ENCODE results near the gene HDAC7.
A peak's percentile ranks its signal among the peaks of the same experiment; 100 is the strongest.

HDAC7 gene

DNA sequence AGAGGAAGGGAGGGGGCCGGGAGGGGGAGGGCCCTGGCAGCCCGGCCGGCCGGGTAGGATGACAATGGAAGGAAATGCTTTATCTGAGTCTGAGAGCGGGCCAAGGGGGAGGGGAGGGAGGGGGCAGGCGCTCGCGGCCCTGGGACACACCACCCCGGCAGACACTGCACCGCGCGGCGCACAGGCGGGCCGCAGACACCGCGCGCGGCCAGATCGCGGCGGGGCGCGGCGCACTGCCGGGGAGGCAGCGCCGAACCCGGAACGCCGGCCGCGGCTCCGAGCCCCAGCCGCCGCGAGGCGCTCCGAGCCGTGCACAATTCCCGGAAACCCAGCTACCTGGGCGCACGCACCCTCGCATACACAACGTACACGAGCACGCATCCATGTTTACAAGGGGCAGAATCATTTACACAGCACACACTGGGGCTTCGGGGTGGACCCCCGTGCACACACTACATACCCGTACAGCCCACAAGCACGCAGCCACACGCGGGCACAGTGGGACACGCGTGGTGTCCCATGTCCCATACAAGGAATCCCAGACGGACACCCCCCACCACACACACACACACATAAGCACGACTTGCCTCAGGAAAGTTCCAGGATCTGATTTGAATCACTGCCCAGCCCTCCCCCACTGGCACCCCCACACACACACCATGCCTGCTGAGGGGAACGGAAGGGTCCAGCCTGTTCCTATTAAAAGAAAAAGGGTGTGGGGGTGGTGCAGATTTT, at the start of gene HDAC7:
Gene HDAC7 (minus strand): TSS at position 8 of the 735 bp plus-strand sequence. CDS start 118 bp downstream, outside the sequence.
- TF ChIP-seq, protein P1, sequence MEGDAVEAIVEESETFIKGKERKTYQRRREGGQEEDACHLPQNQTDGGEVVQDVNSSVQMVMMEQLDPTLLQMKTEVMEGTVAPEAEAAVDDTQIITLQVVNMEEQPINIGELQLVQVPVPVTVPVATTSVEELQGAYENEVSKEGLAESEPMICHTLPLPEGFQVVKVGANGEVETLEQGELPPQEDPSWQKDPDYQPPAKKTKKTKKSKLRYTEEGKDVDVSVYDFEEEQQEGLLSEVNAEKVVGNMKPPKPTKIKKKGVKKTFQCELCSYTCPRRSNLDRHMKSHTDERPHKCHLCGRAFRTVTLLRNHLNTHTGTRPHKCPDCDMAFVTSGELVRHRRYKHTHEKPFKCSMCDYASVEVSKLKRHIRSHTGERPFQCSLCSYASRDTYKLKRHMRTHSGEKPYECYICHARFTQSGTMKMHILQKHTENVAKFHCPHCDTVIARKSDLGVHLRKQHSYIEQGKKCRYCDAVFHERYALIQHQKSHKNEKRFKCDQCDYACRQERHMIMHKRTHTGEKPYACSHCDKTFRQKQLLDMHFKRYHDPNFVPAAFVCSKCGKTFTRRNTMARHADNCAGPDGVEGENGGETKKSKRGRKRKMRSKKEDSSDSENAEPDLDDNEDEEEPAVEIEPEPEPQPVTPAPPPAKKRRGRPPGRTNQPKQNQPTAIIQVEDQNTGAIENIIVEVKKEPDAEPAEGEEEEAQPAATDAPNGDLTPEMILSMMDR (IDR thresholded peaks at IDR 0.05; ENCODE audit: insufficient read depth, low read length, poor library complexity, severe bottlenecking), result peak; percentile 10
- DNase-seq (ENCODE audit: extremely low read depth, insufficient read length), result peak; percentile 74

GRCh38 chr12:47868552-47869031, 48.9 kb upstream of the HDAC7 start:
- DNase-seq (ENCODE audit: extremely low read depth, insufficient read length), result peak; percentile 53
- TF ChIP-seq, protein P1 (IDR thresholded peaks at IDR 0.05; ENCODE audit: insufficient read depth, low read length, poor library complexity, severe bottlenecking), result no peak
- H3K27me3 ChIP-seq (replicated peaks; ENCODE audit: control insufficient read depth, insufficient read depth, low read length), result no peaks in the 10 kb centered on the region
- H3K4me3 ChIP-seq (replicated peaks; ENCODE audit: low read depth, low read length), result no peak overlapping the region
- no peaks in the 10 kb centered on the region; the same call in 1 of the 2 replicates for H3K36me3 ChIP-seq (ENCODE audit: control insufficient read depth, insufficient read depth, low read length)

More for the DNA sequence above, at the start of gene HDAC7:
- Histone ChIP-seq H3K27me3 (replicated peaks; ENCODE audit: control insufficient read depth, insufficient read depth, low read length) (no peaks in the 10 kb centered on the region), H3K4me3 (replicated peaks; ENCODE audit: low read depth, low read length) (peak within 1 kb of the TSS; percentile 74), H3K36me3 (ENCODE audit: control insufficient read depth, insufficient read depth, low read length) (no peaks in the 10 kb centered on the region)

DNA sequence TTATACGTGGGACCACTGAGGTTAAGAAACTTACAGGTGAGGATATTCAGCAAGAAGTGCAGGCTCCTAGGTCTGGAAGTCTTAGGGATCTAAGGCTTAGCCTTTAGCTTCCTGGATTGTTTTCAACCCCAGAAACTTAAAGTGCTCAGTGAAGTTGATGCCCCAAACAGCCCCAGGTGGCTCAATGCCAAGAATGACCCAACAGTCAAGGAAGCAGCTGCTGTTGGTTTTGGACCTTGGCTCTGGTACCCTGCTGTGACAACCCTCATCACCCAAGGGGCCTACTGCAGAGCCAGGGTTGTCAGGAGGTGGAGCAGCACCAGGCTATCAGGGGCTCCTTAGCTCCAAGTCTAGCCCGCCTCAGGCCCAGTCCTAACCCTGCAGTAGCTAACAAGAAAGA, 48.3 kb upstream of the HDAC7 start:
- Histone ChIP-seq H3K27me3 (replicated peaks; ENCODE audit: control insufficient read depth, insufficient read depth, low read length) (no peaks in the 10 kb centered on the region), H3K36me3 (ENCODE audit: control insufficient read depth, insufficient read depth, low read length) (no peaks in the 10 kb centered on the region; the same call in 1 of the 2 replicates), H3K4me3 (replicated peaks; ENCODE audit: low read depth, low read length) (no peak overlapping the region)
- no peak for DNase-seq (ENCODE audit: extremely low read depth, insufficient read length)
- TF ChIP-seq, protein P1 (IDR thresholded peaks at IDR 0.05; ENCODE audit: insufficient read depth, low read length, poor library complexity, severe bottlenecking), result no peak

DNA sequence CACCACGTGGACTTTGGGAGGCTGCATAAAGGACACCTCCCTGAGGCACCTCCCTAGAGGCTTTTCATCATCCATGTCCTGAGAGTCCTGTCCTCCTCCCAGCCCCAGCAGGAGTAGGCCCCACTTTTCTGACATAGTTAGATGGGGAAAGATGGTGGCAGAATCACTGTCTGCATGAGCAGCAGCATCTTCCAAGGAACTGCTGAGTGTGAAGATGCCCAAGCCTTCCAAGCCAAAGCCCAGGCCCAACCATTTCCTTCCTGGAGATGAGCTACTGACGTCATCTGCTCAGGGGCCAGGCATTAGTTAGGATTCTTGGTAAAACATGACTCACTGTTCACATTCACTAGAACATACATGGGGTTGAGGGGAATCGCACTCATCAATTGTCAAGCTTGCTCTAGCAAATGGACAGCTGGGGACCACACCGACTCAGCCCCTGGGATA, 47.8 kb upstream of the HDAC7 start:
- Histone ChIP-seq H3K4me3 (replicated peaks; ENCODE audit: low read depth, low read length) (no peak overlapping the region), H3K27me3 (replicated peaks; ENCODE audit: control insufficient read depth, insufficient read depth, low read length) (no peaks in the 10 kb centered on the region), H3K36me3 (ENCODE audit: control insufficient read depth, insufficient read depth, low read length) (no peaks in the 10 kb centered on the region; the same call in 1 of the 2 replicates)
- TF ChIP-seq, protein P1 (IDR thresholded peaks at IDR 0.05; ENCODE audit: insufficient read depth, low read length, poor library complexity, severe bottlenecking), result no peak
- DNase-seq (ENCODE audit: extremely low read depth, insufficient read length), result no peak

GRCh38 chr12:47864646-47865235, 45.0 kb upstream of the HDAC7 start:
- TF ChIP-seq, protein P1 (IDR thresholded peaks at IDR 0.05; ENCODE audit: insufficient read depth, low read length, poor library complexity, severe bottlenecking), result no peak
- H3K36me3 ChIP-seq (ENCODE audit: control insufficient read depth, insufficient read depth, low read length), result no peaks in the 10 kb centered on the region; the same call in 1 of the 2 replicates
- no peaks in the 10 kb centered on the region for H3K27me3 ChIP-seq (replicated peaks; ENCODE audit: control insufficient read depth, insufficient read depth, low read length)
- no peak for DNase-seq (ENCODE audit: extremely low read depth, insufficient read length)
- no peak overlapping the region for H3K4me3 ChIP-seq (replicated peaks; ENCODE audit: low read depth, low read length)
